Panc1 (cell line): ENCODE results near the gene NTNG1. TPM values are rescaled to one million over a fixed set of nuclear protein-coding genes. Genes with fewer than 3 reads are reported as not detected.

ENCODE experiments used
- ATAC-seq: fragments of 200-7000 bp; cut with Tn5 transposase; 2 replicates; pipeline ENCODE4 v1.9.1; 2020; ENCODE audit warnings: mild to moderate bottlenecking, moderate library complexity
- BruUV-seq: library from RNA; stranded (reverse); fragments of 400-500 nt; replicated peaks from 2 replicates; lab custom pipeline; 2021; lab: Mats Ljungman, UMichigan
- CTCF ChIA-PET: fragments of 300-600 bp; sonication (Branson Sonifier 250); formaldehyde crosslinking; loops from one replicate; lab custom pipeline; 2022; ENCODE audit warnings: antibody characterized with exemption; lab: Charles Lee
- POLR2A ChIA-PET: fragments of 300-600 bp; sonication (Branson Sonifier 250); formaldehyde crosslinking; loops from one replicate; lab custom pipeline; 2022; ENCODE audit warnings: antibody characterized with exemption; lab: Charles Lee
- DNase-seq: peaks from one replicate; pipeline ENCODE4 v3.0.0-alpha.2; 2010; ENCODE audit warnings: low read depth, low spot score
- H3K27ac ChIP-seq: 2 replicates; pipeline ENCODE4 v1.5.1; 2011; ENCODE audit warnings: mild to moderate bottlenecking, low read length, inconsistent platforms
- H3K27me3 ChIP-seq: fragments of 200-500 bp; sonication (Bioruptor generic); 2 replicates; pipeline ENCODE4 v1.6.0; 2014; ENCODE audit warnings: low read length, inconsistent platforms; ENCODE audit not compliant: control insufficient read depth, insufficient read depth
- H3K36me3 ChIP-seq: fragments of 200-500 bp; sonication (Bioruptor generic); 2 replicates; pipeline ENCODE4 v1.5.1; 2014; ENCODE audit warnings: inconsistent platforms, mild to moderate bottlenecking, low read length, moderate library complexity; ENCODE audit not compliant: control insufficient read depth, insufficient read depth
- H3K4me1 ChIP-seq: 2 replicates; pipeline ENCODE4 v1.5.1; 2011; ENCODE audit warnings: inconsistent platforms, mild to moderate bottlenecking, low read length, moderate library complexity; ENCODE audit not compliant: control insufficient read depth, insufficient read depth
- H3K4me3 ChIP-seq, 2 experiments: 2 replicates each; pipeline ENCODE4 v1.5.1; 2011 to 2012; ENCODE audit warnings: low read depth in 2 of 2, low read length in 2 of 2, mild to moderate bottlenecking in 2 of 2, inconsistent platforms in 1 of 2, moderate library complexity in 1 of 2
- H3K9me3 ChIP-seq: fragments of 200-500 bp; sonication (Bioruptor generic); 2 replicates; pipeline ENCODE4 v1.5.1; 2014; ENCODE audit warnings: low read depth, mild to moderate bottlenecking, inconsistent platforms, low read length, moderate library complexity; ENCODE audit not compliant: control insufficient read depth, insufficient read depth
- POLR2AphosphoS5 ChIP-seq: IDR thresholded peaks from 2 replicates; pipeline ENCODE4 v1.6.1; 2012; ENCODE audit warnings: mild to moderate bottlenecking, low read depth, low read length, moderate library complexity
- REST ChIP-seq, 2 experiments: IDR thresholded peaks; 2 replicates each; pipeline ENCODE4 v1.6.1; 2011 to 2012; ENCODE audit warnings: low read depth in 2 of 2, control low read depth in 1 of 2, low read length in 1 of 2, mild to moderate bottlenecking in 1 of 2, moderate library complexity in 1 of 2; ENCODE audit not compliant: insufficient read depth in 1 of 2
- SIN3A ChIP-seq: IDR thresholded peaks from 2 replicates; pipeline ENCODE4 v1.6.1; 2012; ENCODE audit warnings: low read depth, mild to moderate bottlenecking, low read length, moderate library complexity, borderline replicate concordance; ENCODE audit not compliant: insufficient read depth
- TCF7L2 ChIP-seq: IDR thresholded peaks from 2 replicates; pipeline ENCODE4 v1.6.1; 2011; ENCODE audit warnings: mild to moderate bottlenecking, low read depth, low read length, inconsistent platforms
- in situ Hi-C: cut with HindIII; loops from 2 replicates; pipeline ENCODE4 v1.10.0; 2016; ENCODE audit warnings: low sequenced_read_pairs, low pct_unique_long_range_greater_than_20kb
- intact Hi-C: fragments of 100-400 bp; cut with micrococcal nuclease; formaldehyde crosslinking; loops from one replicate; pipeline ENCODE4 v1.10.0; 2022; ENCODE audit not compliant: unreplicated experiment
- total RNA-seq: library from RNA; stranded (reverse); gene quantifications from one replicate; pipeline ENCODE4 v1.2.1, GENCODE V29; 2021; ENCODE audit not compliant: unreplicated experiment
- TF ChIP-seq, protein P1 (sequence below): fragments of 450-650 bp; IDR thresholded peaks from 2 replicates; pipeline ENCODE4 v1.5.1; 2017; ENCODE audit warnings: mild to moderate bottlenecking

Gene NTNG1
- total RNA-seq, 1 experiment from 2014 or later: 0.13 TPM

DNA sequence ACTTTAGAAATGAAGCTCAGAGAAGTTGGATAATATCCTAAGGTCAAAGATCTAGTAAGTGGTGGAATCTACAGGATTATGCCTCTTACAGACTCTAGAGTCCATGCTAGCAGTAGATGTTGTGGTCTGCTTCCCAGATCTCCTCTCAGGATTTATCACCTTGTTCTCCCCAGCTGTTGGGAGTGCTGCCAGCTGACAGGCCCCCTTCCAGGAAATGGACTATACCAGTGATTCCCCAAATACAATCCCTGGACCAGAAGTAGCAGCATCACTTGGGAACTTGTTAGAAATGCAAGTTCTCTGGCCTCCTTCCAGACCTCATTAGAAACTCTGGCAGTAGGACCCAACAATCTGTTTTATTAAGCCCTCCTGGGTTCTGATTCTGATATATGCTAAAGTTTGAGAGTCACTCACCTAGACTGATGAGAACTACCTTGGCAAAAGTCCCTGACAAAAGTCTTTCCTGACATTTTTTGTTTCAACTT is 24.5 kb upstream of the NTNG1 start:
- ChIA-PET CTCF (no interaction called here), POLR2A (no interaction called here)
- H3K4me1 ChIP-seq: no peaks in the 10 kb centered on the region
- no peak overlapping the region for H3K27ac ChIP-seq
- no peaks in the 10 kb centered on the region for H3K27me3 ChIP-seq
- in situ Hi-C loops (no loop called here), intact Hi-C loops (no loop called here)
- H3K36me3 ChIP-seq: no peaks in the 10 kb centered on the region
- no peak overlapping the region for H3K4me3 ChIP-seq
- no peaks in the 10 kb centered on the region for H3K9me3 ChIP-seq
- ATAC-seq (no peak), DNase-seq (no peak)
- no TSS peak for BruUV-seq
- TF ChIP-seq POLR2AphosphoS5 (no peak), SIN3A (no peak), TCF7L2 (no peak), REST (IDR thresholded peaks at IDR 0.05; ENCODE audit: insufficient read depth in 1 of 2, low read depth in 2 of 2, low read length in 1 of 2) (no peak)
- TF ChIP-seq, protein P1, sequence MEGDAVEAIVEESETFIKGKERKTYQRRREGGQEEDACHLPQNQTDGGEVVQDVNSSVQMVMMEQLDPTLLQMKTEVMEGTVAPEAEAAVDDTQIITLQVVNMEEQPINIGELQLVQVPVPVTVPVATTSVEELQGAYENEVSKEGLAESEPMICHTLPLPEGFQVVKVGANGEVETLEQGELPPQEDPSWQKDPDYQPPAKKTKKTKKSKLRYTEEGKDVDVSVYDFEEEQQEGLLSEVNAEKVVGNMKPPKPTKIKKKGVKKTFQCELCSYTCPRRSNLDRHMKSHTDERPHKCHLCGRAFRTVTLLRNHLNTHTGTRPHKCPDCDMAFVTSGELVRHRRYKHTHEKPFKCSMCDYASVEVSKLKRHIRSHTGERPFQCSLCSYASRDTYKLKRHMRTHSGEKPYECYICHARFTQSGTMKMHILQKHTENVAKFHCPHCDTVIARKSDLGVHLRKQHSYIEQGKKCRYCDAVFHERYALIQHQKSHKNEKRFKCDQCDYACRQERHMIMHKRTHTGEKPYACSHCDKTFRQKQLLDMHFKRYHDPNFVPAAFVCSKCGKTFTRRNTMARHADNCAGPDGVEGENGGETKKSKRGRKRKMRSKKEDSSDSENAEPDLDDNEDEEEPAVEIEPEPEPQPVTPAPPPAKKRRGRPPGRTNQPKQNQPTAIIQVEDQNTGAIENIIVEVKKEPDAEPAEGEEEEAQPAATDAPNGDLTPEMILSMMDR: no peak

DNA sequence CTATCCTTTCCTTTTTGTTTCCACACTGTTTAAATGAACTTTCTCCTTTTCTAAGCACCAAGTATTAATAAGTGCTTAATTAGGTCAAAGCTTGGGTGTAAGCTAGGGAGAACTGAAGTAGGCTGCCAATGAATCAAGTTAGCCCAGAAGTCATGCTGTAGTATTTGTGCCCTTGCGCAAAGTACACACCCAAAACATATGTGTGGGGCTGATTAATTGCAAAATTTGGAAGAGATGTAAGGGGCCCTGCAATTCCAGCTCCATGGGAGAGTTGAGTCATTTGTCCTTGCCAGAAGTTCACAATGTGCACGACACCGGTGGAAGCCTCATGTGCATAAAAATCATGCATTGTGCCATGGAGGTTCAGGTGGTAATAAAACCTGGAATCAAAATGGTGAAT is 18.6 kb upstream of the NTNG1 start:
- no peak overlapping the region for H3K27ac ChIP-seq
- no peaks in the 10 kb centered on the region for H3K9me3 ChIP-seq
- ATAC-seq: no peak
- intact Hi-C loops: no loop called here
- CTCF ChIA-PET: no interaction called here
- H3K4me3 ChIP-seq: no peak overlapping the region
- POLR2A ChIA-PET: no interaction called here
- DNase-seq: no peak
- no peaks in the 10 kb centered on the region for H3K27me3 ChIP-seq
- H3K36me3 ChIP-seq: no peaks in the 10 kb centered on the region
- BruUV-seq: no TSS peak
- in situ Hi-C loops: no loop called here
- TF ChIP-seq SIN3A (no peak), REST (IDR thresholded peaks at IDR 0.05; ENCODE audit: insufficient read depth in 1 of 2, low read depth in 2 of 2, low read length in 1 of 2) (no peak), TCF7L2 (no peak), POLR2AphosphoS5 (no peak)
- TF ChIP-seq, protein P1: no peak
- no peaks in the 10 kb centered on the region for H3K4me1 ChIP-seq
